ENCODE measurements around the gene TCF7L1.
"Not testable (repeated sequence)": the region's sequence is repeated elsewhere in the genome, so short reads cannot be mapped to it uniquely, and the experiment has no call there.

The TCF7L1 gene

GRCh38 chr2:85131116-85131515, 2.1 kb upstream of the TCF7L1 start:
- no peak for DNase-seq (ENCODE audit: low read depth in 2 of 2)

GRCh38 chr2:85132397-85132796, 795 bp upstream of the TCF7L1 start:
- DNase-seq (ENCODE audit: low read depth in 2 of 2) = no peak

DNA sequence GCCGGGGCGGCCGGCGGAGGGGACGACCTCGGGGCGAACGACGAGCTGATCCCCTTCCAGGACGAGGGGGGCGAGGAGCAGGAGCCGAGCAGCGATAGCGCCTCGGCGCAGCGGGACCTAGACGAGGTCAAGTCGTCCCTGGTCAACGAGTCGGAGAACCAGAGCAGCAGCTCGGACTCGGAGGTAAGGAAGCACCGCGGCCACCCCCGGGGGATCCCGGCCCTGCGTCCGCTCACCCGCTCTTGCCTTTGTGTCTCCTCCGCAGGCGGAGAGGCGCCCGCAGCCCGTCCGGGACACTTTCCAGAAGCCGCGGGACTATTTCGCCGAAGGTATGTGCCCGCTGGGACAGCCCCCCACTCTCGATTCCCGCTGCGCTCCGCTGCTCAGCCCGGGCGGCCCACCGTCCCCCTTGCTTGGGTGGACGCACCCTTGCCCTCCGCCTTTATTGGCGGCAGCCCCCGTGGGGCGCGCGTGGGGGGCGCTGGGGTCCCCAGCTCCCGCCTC, 611 bp downstream of the TCF7L1 start:
- DNase-seq (ENCODE audit: low read depth in 2 of 2) = no peak

- no peak for DNase-seq (ENCODE audit: low read depth in 2 of 2)
Observed at GRCh38 chr2:85134255-85134895, 1.2 kb downstream of the TCF7L1 start.

DNA sequence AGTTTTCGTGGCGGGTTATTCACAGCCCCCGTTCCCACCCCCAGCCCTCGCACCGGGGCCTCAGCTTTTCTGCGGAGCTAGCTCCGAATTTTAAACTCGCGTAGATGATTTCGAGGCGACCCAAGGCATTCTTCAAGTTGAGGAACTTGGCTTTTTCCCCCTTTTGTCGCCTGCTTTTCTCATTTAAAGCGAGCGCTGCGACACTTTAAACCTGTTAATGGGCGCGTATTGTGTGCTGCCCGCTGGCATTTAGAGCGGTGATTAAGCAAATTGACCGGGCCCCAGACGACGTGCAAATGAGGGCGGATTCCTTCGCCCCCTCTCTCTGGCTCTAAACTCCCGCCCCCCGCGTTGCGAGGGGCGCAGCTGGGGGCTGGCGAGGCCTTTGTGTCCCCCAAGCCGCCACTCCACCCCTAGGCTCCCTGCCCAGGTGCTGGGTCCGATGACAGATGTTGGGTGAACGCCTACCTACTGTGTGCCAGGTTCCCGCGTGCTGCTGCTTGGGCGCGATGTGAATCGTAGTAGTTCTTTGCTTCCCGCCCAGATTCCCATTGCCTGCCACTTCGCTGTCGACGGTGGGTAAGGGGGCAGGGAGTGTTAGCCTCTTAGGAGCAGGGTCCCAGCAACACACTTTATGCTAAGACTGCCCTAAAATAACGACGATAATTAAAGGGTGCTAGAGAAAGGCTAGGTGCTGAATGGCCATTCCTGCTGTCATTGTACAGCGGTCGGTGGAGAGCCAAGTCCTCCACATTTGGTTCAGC, 1.9 kb downstream of the TCF7L1 start:
- DNase-seq (ENCODE audit: low read depth in 2 of 2) = no peak

DNA sequence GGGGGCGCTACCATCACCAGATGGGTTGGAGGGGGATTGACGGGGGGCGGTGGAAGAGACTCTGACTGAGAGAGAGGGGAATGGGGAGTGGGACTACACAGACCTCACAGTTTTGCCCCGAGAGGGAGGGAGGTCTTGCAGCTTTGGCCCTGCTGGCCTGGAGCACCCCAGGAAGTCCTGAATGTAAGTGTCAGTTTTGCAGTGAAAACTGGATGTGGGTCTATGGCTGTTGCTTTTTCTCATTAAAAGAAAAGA, 2.4 kb downstream of the TCF7L1 start:
- DNase-seq (ENCODE audit: low read depth in 2 of 2) = no peak

- no peak for DNase-seq (ENCODE audit: low read depth in 2 of 2)
Observed at GRCh38 chr2:85137156-85137555, 4.0 kb downstream of the TCF7L1 start.

DNA sequence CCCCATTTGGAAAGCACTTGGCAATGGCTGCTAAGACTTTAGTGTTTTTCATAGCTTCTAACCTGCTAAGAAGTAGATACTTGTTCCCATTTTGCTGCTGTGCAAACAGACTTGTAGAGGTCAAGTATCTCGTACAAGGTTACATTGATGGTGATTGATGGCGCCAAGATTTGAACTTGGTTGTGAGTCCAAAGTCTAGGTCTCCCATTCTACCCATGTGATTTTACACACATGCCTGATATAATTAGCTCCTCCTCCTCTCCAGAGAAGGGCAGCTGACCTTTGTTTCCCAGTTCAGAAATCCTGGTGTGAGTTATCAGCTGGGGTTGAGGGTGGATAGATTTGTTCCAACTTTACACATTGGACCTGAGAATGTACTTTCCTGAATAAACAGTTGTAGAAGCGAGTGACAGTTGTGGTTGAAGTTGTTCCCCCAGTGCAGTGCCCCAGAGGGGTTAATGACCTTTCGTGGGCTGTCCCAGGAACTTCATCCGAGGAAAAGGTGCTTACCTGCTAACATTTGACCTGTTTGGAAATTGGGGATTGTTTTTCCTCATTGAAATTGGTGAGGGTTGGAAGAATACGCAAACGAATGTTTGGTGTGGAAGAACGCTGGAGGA, 10.4 kb downstream of the TCF7L1 start:
- DNase-seq (ENCODE audit: low read depth in 2 of 2) = no peak

- DNase-seq (ENCODE audit: low read depth in 2 of 2) = no peak
Observed at GRCh38 chr2:85145116-85145820, 12.1 kb downstream of the TCF7L1 start.

GRCh38 chr2:85148190-85148589, 15.0 kb downstream of the TCF7L1 start:
- no peak for DNase-seq (ENCODE audit: low read depth in 2 of 2)

DNA sequence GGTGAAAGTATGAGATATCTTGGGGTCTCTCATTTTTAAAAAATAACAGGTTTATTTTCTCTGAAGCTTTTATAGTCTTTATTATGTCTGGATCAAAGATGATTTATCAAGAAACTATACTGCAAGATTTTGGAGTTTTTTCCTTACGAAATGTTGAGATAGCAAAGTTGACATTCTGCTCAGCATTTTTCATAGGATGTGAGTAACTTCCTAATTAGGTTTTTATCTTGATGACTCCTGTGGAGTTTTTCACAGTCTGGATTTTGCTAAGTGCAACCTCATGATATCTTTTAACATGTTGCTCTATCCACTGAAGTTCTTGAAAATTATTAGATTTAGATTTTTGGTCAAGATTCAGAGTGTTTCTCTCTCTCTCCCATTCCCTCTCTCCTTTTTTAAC, 17.8 kb downstream of the TCF7L1 start:
- DNase-seq (ENCODE audit: low read depth in 2 of 2) = no peak

DNA sequence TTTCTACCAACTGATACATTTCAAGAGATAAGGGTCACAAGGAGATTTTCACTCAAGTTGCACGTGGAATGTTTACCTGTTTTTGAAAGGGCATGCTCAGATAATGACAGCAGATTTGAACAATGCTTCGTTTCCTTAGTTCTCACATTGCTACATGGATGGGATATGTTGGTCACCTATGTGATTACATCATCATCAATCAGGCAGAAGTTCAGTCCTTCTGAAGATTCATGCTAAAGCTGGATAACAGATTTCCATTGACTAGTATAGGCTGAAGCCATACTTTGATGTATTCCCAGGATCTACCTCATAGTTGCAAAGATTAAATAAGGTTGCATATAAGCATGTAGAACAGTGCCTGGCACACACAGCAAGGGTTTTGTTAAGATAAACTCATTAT, 19.7 kb downstream of the TCF7L1 start:
- no peak for DNase-seq (ENCODE audit: low read depth in 2 of 2)

DNA sequence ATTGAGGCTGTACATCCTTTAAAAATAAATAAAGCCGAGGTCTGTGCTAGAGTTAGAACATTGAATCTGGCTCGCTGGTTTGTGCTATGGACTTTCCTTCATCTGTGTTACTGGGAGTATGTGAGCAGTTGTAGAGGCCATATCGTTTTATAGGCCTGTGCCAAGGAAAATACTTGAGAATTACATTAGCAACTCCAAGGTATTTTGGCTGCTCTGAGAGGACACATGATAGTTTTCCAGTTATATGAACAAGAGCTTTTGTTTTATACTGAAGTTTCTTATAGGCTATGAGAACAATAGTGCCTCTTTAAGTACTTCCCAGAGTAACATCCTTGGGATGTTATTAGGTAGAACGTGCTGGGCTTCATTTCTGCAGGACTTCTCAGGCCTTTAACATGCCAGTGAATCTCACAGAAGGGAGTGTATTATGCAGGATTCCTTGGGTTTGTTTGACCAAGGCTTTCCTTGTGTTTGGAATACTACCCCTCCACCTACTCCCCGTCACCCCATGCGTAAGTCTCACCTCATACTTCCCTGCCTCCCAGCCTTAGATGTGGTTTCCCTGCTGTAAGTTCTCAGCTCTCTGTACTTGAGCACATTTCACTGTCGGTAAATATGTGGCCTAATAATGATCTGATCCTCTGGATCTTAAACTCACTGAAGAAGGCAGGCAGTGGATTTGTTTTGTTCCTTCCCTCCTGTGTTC, 21.0 kb downstream of the TCF7L1 start:
- no peak for DNase-seq (ENCODE audit: low read depth in 2 of 2)

DNA sequence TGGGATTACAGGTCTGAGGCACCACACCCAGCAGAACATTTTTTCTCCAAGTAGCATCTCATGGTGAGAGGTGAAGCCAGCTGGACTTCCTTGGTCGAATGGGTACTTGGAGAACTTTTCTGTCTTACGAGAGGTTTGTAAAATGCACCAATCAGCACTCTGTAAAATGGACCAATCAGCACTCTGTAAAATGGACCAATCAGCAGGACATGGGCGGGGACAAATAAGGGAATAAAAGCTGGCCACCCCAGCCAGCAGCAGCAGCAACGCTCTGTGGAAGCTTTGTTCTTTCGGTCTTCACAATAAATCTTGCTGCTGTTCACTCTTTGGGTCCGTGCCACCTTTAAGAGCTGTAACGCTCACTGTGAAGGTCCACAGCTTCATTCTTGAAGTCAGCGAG, 21.9 kb downstream of the TCF7L1 start:
- DNase-seq (ENCODE audit: low read depth in 2 of 2) = not testable (repeated sequence)

- DNase-seq (ENCODE audit: low read depth in 2 of 2) = no peak
Observed at GRCh38 chr2:85156153-85156552, 23.0 kb downstream of the TCF7L1 start.

DNA sequence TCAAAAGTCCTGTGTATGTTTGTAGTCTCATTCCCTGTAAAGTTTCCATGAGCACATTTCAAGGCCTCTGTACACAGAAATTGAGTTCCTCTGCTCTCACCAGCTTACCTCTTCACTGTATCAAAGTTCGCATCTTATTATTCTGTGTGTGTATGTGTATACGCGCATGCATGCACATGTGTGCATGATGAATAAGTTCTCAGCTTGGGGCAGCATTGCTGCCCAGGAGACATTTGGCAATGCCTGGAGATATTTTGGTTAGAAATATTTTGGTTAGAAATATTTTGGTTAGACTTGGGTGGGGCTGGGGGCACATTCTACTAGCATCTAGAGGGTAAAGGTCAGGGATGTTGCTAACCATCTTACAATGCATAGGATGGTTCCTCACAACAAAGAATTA, 23.4 kb downstream of the TCF7L1 start:
- no peak for DNase-seq (ENCODE audit: low read depth in 2 of 2)

GRCh38 chr2:85157345-85157744, 24.2 kb downstream of the TCF7L1 start:
- DNase-seq (ENCODE audit: low read depth in 2 of 2) = no peak

DNA sequence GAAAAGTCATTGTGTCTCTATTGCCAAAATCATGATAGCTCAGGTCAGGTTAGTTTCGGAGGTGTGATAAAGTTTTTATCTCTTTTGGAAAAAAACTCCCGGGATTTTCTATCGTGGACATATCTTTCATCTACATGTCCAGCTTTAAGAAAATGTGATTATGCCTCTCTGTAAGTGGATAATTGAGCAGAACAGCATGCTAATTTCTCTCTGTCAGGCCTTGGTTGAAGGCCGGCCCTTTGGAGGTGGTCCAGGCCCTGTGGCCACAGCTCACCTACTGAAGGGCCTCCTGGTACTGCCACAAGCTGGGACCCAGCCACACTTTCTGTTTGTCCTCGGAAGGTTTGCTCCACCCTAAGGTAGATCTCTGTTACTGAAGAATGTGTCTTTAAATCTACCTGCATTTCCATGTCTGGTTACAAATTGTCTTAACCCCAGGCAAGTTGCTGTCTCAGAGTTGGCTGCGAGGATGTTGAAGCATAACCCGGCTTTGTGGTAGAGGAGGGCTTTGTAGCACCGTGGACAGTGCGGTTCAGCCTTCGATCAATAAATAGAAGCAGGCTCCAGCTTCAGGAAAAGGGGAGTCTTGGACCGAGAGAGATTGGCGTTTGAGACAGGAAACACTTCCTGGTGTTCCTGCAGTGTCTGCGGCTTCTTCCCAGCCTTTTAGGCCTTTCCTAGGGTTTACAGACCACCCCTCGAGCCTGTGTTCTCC, 25.5 kb downstream of the TCF7L1 start:
- no peak for DNase-seq (ENCODE audit: low read depth in 2 of 2)

DNA sequence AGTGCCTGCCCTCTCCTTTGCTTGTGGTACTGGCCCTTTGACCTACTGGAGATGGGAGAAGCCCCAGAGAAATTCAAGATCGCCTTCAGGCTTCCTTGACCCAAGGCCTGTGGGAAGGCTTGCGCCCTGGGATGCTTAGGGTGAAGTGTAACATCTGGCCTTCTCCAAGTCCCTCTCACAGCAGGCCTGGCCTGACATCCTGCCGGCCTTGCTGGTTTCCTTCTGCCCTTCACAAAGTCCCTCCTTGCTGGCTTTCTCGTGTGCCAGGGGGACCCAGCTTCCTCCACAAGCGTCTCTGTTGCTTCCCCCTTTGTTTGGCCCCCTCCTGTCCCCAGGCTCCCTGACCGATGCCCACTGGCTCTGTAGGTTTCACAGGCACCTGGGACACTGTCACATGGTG, 26.4 kb downstream of the TCF7L1 start:
- DNase-seq (ENCODE audit: low read depth in 2 of 2) = no peak

- no peak for DNase-seq (ENCODE audit: low read depth in 2 of 2)
Observed at GRCh38 chr2:85160966-85161960, 28.1 kb downstream of the TCF7L1 start.

All from stimulated activated CD8-positive, alpha-beta memory T cell treated with anti-CD3 and anti-CD28 coated beads, Interleukin-7, amount 100 ng/mL, for 4 hours (primary cell).